HUDEP-2 (cell line): ENCODE measurements around the gene CD48.
"Not testable (repeated sequence)": the region's sequence is repeated elsewhere in the genome, so short reads cannot be mapped to it uniquely, and the experiment has no call there.

Experiments used
- DNase-seq, 76 experiments: peaks; one replicate each; lab custom pipeline; 2025; ENCODE audit not compliant: unreplicated experiment in 76 of 76; lab: John Stamatoyannopoulos, UW

CD48 gene

GRCh38 chr1:160742428-160743127, 31.0 kb upstream of the CD48 start:
- no peak for DNase-seq

GRCh38 chr1:160741612-160742348, 30.2 kb upstream of the CD48 start:
- DNase-seq = no peak

- no peak for DNase-seq
Measured at GRCh38 chr1:160741092-160741501, 29.5 kb upstream of the CD48 start.

- DNase-seq = no peak
Measured at GRCh38 chr1:160740133-160740688, 28.6 kb upstream of the CD48 start.

GRCh38 chr1:160739098-160739511, 27.5 kb upstream of the CD48 start, which contains the start of gene SLAMF7:
Gene SLAMF7 (plus strand): TSS chr1:160739247. CDS start chr1:160739302, 55 bp downstream.
- DNase-seq = no peak

- no peak for DNase-seq
Measured at GRCh38 chr1:160738271-160738670, 26.6 kb upstream of the CD48 start.

- DNase-seq = no peak
Measured at GRCh38 chr1:160734301-160734700, 22.7 kb upstream of the CD48 start.

- no peak for DNase-seq
Measured at GRCh38 chr1:160733898-160734297, 22.3 kb upstream of the CD48 start.

GRCh38 chr1:160731990-160732389, 20.4 kb upstream of the CD48 start:
- DNase-seq = no peak

- DNase-seq = not testable (repeated sequence)
Measured at GRCh38 chr1:160731564-160731963, 19.9 kb upstream of the CD48 start.

GRCh38 chr1:160727316-160727640, 15.7 kb upstream of the CD48 start:
- DNase-seq = no peak

GRCh38 chr1:160726498-160727315, 15.1 kb upstream of the CD48 start:
- DNase-seq = peak in 55 of 76 experiments; percentile 2 to 73 (median 27)

- peak in 10 of 76 experiments; percentile 11 to 38 (median 15) for DNase-seq
Measured at GRCh38 chr1:160726114-160726497, 14.5 kb upstream of the CD48 start.

- peak in 1 of 76 experiments; percentile 11 for DNase-seq
Measured at GRCh38 chr1:160724465-160725242, 13.0 kb upstream of the CD48 start.

GRCh38 chr1:160723332-160723731, 11.7 kb upstream of the CD48 start:
- DNase-seq = no peak

- no peak for DNase-seq
Measured at GRCh38 chr1:160722726-160723125, 11.1 kb upstream of the CD48 start.

- no peak for DNase-seq
Measured at GRCh38 chr1:160721473-160721872, 9.9 kb upstream of the CD48 start.

GRCh38 chr1:160720356-160721085, 8.9 kb upstream of the CD48 start:
- no peak for DNase-seq

GRCh38 chr1:160718210-160718609, 6.6 kb upstream of the CD48 start:
- DNase-seq = no peak

GRCh38 chr1:160717306-160717705, 5.7 kb upstream of the CD48 start:
- no peak for DNase-seq
